HCT116 (cell line): ENCODE data around the gene COL5A1.

ENCODE experiments used
- CBX3 ChIP-seq: IDR thresholded peaks from 2 replicates; pipeline ENCODE4 v1.6.1; 2012; ENCODE audit warnings: low read depth
- EZH2 ChIP-seq: fragments of 200-600 bp; sonication (generic); IDR thresholded peaks from 2 replicates; pipeline ENCODE4 v1.6.1; 2017; ENCODE audit warnings: antibody characterized with exemption, mixed run types
- EZH2phosphoT487 ChIP-seq: fragments of 200-600 bp; IDR thresholded peaks from 2 replicates; pipeline ENCODE4 v1.6.1; 2018; ENCODE audit warnings: antibody characterized with exemption, borderline replicate concordance
- POLR2A ChIP-seq: IDR thresholded peaks from 2 replicates; pipeline ENCODE4 v1.7.0; 2011; ENCODE audit warnings: borderline replicate concordance; ENCODE audit not compliant: insufficient read depth, insufficient read length; ENCODE audit errors: extremely low read depth
- POLR2AphosphoS5 ChIP-seq: IDR thresholded peaks from 2 replicates; pipeline ENCODE4 v1.6.1; 2011; ENCODE audit warnings: mild to moderate bottlenecking, low read depth, low read length, moderate library complexity
- TF ChIP-seq, protein P1 (sequence below), 3 experiments: fragments of 200-600 bp in 1 of 3; sonication (generic) in 1 of 3; IDR thresholded peaks in 2 of 3; conservative IDR thresholded peaks in 1 of 3; 2 replicates each; pipeline ENCODE4 v1.5.1; 2012 to 2017; ENCODE audit warnings: low read depth in 2 of 3, low read length in 2 of 3, antibody characterized with exemption in 1 of 3, borderline replicate concordance in 1 of 3, control low read depth in 1 of 3, mild to moderate bottlenecking in 1 of 3, mixed read lengths in 1 of 3, mixed run types in 1 of 3, moderate library complexity in 1 of 3; ENCODE audit not compliant: insufficient read depth in 1 of 3
- TF ChIP-seq, protein P2 (sequence below): IDR thresholded peaks from 2 replicates; pipeline ENCODE4 v1.6.1; 2012; ENCODE audit warnings: low read depth
- TF ChIP-seq, protein P3 (sequence below): IDR thresholded peaks from 2 replicates; pipeline ENCODE4 v1.6.1; 2011; ENCODE audit warnings: mild to moderate bottlenecking, low read length, moderate library complexity; ENCODE audit not compliant: insufficient replicate concordance; ENCODE audit errors: extremely low read depth
- TF ChIP-seq, protein P4 (sequence below): IDR thresholded peaks from 2 replicates; pipeline ENCODE4 v1.6.1; 2012

DNA sequence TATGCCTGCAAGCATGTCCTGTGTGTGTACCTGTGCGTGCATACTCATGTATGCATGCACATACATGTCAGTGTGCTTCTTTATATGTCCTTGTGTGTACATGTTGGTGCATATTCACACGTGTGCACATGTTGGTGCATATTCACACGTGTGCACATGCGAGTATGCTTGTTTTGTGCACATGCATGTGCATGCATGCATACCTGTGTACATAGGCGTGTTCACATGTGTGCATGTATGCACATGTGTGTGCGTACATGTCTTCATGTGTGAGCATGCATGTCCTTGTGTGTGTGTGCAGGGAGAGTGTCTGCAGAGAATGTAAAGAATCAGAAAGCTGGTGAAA, 166.8 kb downstream of the COL5A1 start:
- TF ChIP-seq, protein P1, sequence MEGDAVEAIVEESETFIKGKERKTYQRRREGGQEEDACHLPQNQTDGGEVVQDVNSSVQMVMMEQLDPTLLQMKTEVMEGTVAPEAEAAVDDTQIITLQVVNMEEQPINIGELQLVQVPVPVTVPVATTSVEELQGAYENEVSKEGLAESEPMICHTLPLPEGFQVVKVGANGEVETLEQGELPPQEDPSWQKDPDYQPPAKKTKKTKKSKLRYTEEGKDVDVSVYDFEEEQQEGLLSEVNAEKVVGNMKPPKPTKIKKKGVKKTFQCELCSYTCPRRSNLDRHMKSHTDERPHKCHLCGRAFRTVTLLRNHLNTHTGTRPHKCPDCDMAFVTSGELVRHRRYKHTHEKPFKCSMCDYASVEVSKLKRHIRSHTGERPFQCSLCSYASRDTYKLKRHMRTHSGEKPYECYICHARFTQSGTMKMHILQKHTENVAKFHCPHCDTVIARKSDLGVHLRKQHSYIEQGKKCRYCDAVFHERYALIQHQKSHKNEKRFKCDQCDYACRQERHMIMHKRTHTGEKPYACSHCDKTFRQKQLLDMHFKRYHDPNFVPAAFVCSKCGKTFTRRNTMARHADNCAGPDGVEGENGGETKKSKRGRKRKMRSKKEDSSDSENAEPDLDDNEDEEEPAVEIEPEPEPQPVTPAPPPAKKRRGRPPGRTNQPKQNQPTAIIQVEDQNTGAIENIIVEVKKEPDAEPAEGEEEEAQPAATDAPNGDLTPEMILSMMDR (IDR thresholded peaks at IDR 0.05 in 2 of 3, conservative IDR thresholded peaks at IDR 0.05 in 1 of 3; ENCODE audit: borderline replicate concordance in 1 of 3, insufficient read depth in 1 of 3, low read depth in 2 of 3, low read length in 2 of 3), result no peak
- TF ChIP-seq EZH2phosphoT487, result no peak
- TF ChIP-seq, protein P2, sequence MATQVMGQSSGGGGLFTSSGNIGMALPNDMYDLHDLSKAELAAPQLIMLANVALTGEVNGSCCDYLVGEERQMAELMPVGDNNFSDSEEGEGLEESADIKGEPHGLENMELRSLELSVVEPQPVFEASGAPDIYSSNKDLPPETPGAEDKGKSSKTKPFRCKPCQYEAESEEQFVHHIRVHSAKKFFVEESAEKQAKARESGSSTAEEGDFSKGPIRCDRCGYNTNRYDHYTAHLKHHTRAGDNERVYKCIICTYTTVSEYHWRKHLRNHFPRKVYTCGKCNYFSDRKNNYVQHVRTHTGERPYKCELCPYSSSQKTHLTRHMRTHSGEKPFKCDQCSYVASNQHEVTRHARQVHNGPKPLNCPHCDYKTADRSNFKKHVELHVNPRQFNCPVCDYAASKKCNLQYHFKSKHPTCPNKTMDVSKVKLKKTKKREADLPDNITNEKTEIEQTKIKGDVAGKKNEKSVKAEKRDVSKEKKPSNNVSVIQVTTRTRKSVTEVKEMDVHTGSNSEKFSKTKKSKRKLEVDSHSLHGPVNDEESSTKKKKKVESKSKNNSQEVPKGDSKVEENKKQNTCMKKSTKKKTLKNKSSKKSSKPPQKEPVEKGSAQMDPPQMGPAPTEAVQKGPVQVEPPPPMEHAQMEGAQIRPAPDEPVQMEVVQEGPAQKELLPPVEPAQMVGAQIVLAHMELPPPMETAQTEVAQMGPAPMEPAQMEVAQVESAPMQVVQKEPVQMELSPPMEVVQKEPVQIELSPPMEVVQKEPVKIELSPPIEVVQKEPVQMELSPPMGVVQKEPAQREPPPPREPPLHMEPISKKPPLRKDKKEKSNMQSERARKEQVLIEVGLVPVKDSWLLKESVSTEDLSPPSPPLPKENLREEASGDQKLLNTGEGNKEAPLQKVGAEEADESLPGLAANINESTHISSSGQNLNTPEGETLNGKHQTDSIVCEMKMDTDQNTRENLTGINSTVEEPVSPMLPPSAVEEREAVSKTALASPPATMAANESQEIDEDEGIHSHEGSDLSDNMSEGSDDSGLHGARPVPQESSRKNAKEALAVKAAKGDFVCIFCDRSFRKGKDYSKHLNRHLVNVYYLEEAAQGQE, result no peak
- TF ChIP-seq POLR2AphosphoS5, result no peak
- TF ChIP-seq, protein P3, sequence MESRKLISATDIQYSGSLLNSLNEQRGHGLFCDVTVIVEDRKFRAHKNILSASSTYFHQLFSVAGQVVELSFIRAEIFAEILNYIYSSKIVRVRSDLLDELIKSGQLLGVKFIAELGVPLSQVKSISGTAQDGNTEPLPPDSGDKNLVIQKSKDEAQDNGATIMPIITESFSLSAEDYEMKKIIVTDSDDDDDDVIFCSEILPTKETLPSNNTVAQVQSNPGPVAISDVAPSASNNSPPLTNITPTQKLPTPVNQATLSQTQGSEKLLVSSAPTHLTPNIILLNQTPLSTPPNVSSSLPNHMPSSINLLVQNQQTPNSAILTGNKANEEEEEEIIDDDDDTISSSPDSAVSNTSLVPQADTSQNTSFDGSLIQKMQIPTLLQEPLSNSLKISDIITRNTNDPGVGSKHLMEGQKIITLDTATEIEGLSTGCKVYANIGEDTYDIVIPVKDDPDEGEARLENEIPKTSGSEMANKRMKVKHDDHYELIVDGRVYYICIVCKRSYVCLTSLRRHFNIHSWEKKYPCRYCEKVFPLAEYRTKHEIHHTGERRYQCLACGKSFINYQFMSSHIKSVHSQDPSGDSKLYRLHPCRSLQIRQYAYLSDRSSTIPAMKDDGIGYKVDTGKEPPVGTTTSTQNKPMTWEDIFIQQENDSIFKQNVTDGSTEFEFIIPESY, result no peak
- TF ChIP-seq CBX3, result no peak
- TF ChIP-seq, protein P4, sequence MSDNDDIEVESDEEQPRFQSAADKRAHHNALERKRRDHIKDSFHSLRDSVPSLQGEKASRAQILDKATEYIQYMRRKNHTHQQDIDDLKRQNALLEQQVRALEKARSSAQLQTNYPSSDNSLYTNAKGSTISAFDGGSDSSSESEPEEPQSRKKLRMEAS, result no peak
- no peak for TF ChIP-seq POLR2A
- TF ChIP-seq EZH2, result no peak
